Heart left ventricle (tissue), 16 donors: ENCODE results near the gene INHBE. TPM values are rescaled to one million over a fixed set of nuclear protein-coding genes. Genes with fewer than 3 reads are reported as not detected.

Source experiments
- ATAC-seq, 4 donors: fragments of 200-7000 bp; cut with Tn5 transposase; one replicate each; pipeline ENCODE4 v1.9.1; 2020 to 2022; ENCODE audit warnings: moderate library complexity in 4 of 4, mild to moderate bottlenecking in 3 of 4, moderate number of reproducible peaks in 1 of 4
- DNase-seq, 5 donors: peaks; one replicate each; pipeline ENCODE4 v3.0.0-alpha.2; 2020
- H3K27ac ChIP-seq, 12 donors: fragments of 200-600 bp; sonication (generic) in 4 of 12; one replicate each; pipeline versions ENCODE4 v1.5.0 to v1.8.0; 2016 to 2022; ENCODE audit warnings: mild to moderate bottlenecking in 2 of 12
- H3K27me3 ChIP-seq, 9 donors: fragments of 200-600 bp; sonication (generic) in 2 of 9; one replicate each; pipeline versions ENCODE4 v1.5.1 to v1.8.0; 2016 to 2022; ENCODE audit warnings: mild to moderate bottlenecking in 3 of 9
- H3K36me3 ChIP-seq, 9 donors: fragments of 200-600 bp; sonication (generic) in 2 of 9; one replicate each; pipeline versions ENCODE4 v1.5.0 to v1.8.0; 2018 to 2022; ENCODE audit warnings: mild to moderate bottlenecking in 2 of 9
- H3K4me1 ChIP-seq, 12 donors: fragments of 200-600 bp; sonication (generic) in 4 of 12; one replicate each; pipeline versions ENCODE4 v1.5.0 to v1.8.0; 2016 to 2022; ENCODE audit warnings: mild to moderate bottlenecking in 3 of 12
- H3K4me3 ChIP-seq, 12 donors: fragments of 200-600 bp; sonication (generic) in 4 of 12; one replicate each; pipeline versions ENCODE4 v1.5.0 to v1.8.0; 2017 to 2022; ENCODE audit warnings: mild to moderate bottlenecking in 9 of 12, moderate library complexity in 4 of 12
- H3K9me3 ChIP-seq, 12 donors: fragments of 200-600 bp; sonication (generic) in 4 of 12; one replicate each; pipeline versions ENCODE4 v1.5.0 to v1.8.0; 2016 to 2022; ENCODE audit warnings: mild to moderate bottlenecking in 1 of 12
- CTCF ChIP-seq, 12 donors: fragments of 200-600 bp; sonication (generic) in 4 of 12; IDR thresholded peaks; one replicate each; pipeline versions ENCODE4 v1.5.0 to v1.8.0; 2018 to 2022; ENCODE audit warnings: antibody characterized with exemption in 12 of 12, mild to moderate bottlenecking in 5 of 12
- POLR2A ChIP-seq, 2 donors: fragments of 450-650 bp; IDR thresholded peaks; one replicate each; pipeline ENCODE4 v1.6.1; 2017; ENCODE audit warnings: antibody characterized with exemption in 2 of 2, mild to moderate bottlenecking in 2 of 2, moderate library complexity in 2 of 2
- WGBS, 4 donors: extraction: QIAGEN DNeasy Blood & Tissue Kit in 2 of 4; methylation state at CpG; one replicate each; pipeline versions ENCODE4 v1.1.5 to v1.1.7; 2013 to 2018; 5-methylcytosine and 5-hydroxymethylcytosine counted together
- intact Hi-C, 10 donors: fragments of 100-400 bp; cut with DNase I; formaldehyde crosslinking; loops; one replicate each; pipeline versions ENCODE4 v1.11.1 to v1.14.2; 2022
- polyA plus RNA-seq, 2 donors: library from polyadenylated mRNA; stranded (reverse); fragments of 200-250 nt; gene quantifications; one replicate each; pipeline ENCODE4 v1.2.3, GENCODE V29; 2013
- total RNA-seq, 9 donors: library from RNA; depleted of rRNA in 2 of 9; stranded (reverse); fragments of >200 nt in 2 of 9; fragmentation: NEBNext Ultra II Directional in 3 of 9; extraction: Animal tissue kit (Norgen Biotek cat#: 25700) in 3 of 9; gene quantifications; one replicate each; pipeline versions ENCODE4 v1.1.0 to v1.2.4, GENCODE V29; 2016 to 2023
- donor health status: ischemic (EF 13 %, LVEDD 7.1; RV severe dilation, severe dysfunction).
- donor health status: healthy with polysubstance abuse.
- donor health status: DM: no; HTN: yes; CAD: no.
- donor health status: DM: no; HTN: no; CAD: no.
- donor health status: ischemic (EF 25% LVEDD 6.9; RV normal size, moderate dysfunction).
- donor health status: ischemic (EF 25% LVEDD 5.7; RV mildly dilated, moderate dysfunction).
- donor health status: healthy.
- donor health status: DM: yes; HTN: yes; CAD: no.
- donor health status: ischemic (EF 35%, LVEDD 5.7; RV mildly dilated, moderate dysfunction).
- donor health status: nonischemic (EF 11% LVEDD 7.7; RV severe dilation, severe dysfunction).
- donor health status: DM: yes; HTN: yes; CAD: no.
- donor health status: PGD.
- donor health status: ischemic (EF 29% LVEDD 5.4; RV normal size, mild dysfunction).
- donor health status: nonischemic (EF 23%, LVEDD 6.1; RV moderate dilation, normal function).

Gene INHBE
- total and polyA plus RNA-seq, 11 donors = 0.03 to 0.64 TPM; not detected in 9

GRCh38 chr12:57459750-57460467, 4.8 kb downstream of the INHBE start, which contains the start of gene GLI1:
Gene GLI1, plus strand, starts transcription at chr12:57459785. Its CDS starts 3,907 bp downstream, at chr12:57463692.
- Histone ChIP-seq H3K4me3 (peak within 1 kb of the TSS; percentile 35 to 82 (median 68)), H3K4me1 (peaks cover 0 to 54% (median 28%) of the 10 kb centered on the region in 12 donors), H3K9me3 (no peaks in the 10 kb centered on the region), H3K27ac (peak within 1 kb of the TSS in 11 of 12 donors; percentile 50 to 87 (median 80)), H3K36me3 (no peaks in the 10 kb centered on the region), H3K27me3 (peaks cover 0 to 9% (median 0%) of the 10 kb centered on the region in 9 donors)
- TF ChIP-seq CTCF (IDR thresholded peaks at IDR 0.05) = no peak
- TF ChIP-seq POLR2A (IDR thresholded peaks at IDR 0.05) = no peak
- ATAC-seq (peak in 3 of 4 donors; percentile 34 to 53 (median 40)), DNase-seq (peak in 1 of 5 donors; percentile 53)
- intact Hi-C loops = loop anchor here in 4 of 10 donors (5.0 to 10.0 kb wide), 3 partner anchors 165 to 248 kb away; partner anchors contain the start of gene NXPH4 (in 1 of the 4)
- 1 to 2% (median 2%) methylated on average over 27 to 36 of the region's 36 CpGs for WGBS, 4 donors

GRCh38 chr12:57460468-57460784, 5.3 kb downstream of the INHBE start:
- DNase-seq = no peak

GRCh38 chr12:57460841-57461275, 5.8 kb downstream of the INHBE start:
- ATAC-seq = no peak
- Histone ChIP-seq H3K27me3 (peaks cover 0 to 9% (median 0%) of the 10 kb centered on the region in 9 donors), H3K27ac (peak overlapping the region in 6 of 12 donors; percentile 19 to 86 (median 74)), H3K4me3 (peak overlapping the region in 11 of 12 donors; percentile 53 to 82 (median 69)), H3K36me3 (no peaks in the 10 kb centered on the region), H3K9me3 (no peaks in the 10 kb centered on the region), H3K4me1 (peaks cover 0 to 49% (median 26%) of the 10 kb centered on the region in 12 donors)
- WGBS, 4 donors = 1 to 5% (median 3%) methylated on average over 16 to 19 of the region's 19 CpGs
- TF ChIP-seq CTCF (IDR thresholded peaks at IDR 0.05) (no peak), POLR2A (IDR thresholded peaks at IDR 0.05) (no peak)
- DNase-seq = peak in 2 of 5 donors; percentile 37 to 51
- intact Hi-C loops = loop anchor here in 2 of 10 donors (10.0 kb wide), 1 partner anchor 164 kb away; no protein-coding TSS in a partner anchor

More at GRCh38 chr12:57460468-57460784, 5.3 kb downstream of the INHBE start:
- 3 to 8% (median 5%) methylated on average over 6 of the region's 6 CpGs for WGBS, 4 donors
- Histone ChIP-seq H3K27ac (peak overlapping the region in 4 of 12 donors; percentile 43 to 86 (median 75)), H3K27me3 (peaks cover 0 to 9% (median 0%) of the 10 kb centered on the region in 9 donors), H3K36me3 (no peaks in the 10 kb centered on the region), H3K9me3 (no peaks in the 10 kb centered on the region), H3K4me1 (peaks cover 0 to 53% (median 28%) of the 10 kb centered on the region in 12 donors), H3K4me3 (peak overlapping the region in 10 of 12 donors; percentile 53 to 82 (median 70))
- ATAC-seq = no peak
- intact Hi-C loops = loop anchor here in 2 of 10 donors (10.0 kb wide), 1 partner anchor 164 kb away; no protein-coding TSS in a partner anchor
- TF ChIP-seq POLR2A (IDR thresholded peaks at IDR 0.05) = no peak
- TF ChIP-seq CTCF (IDR thresholded peaks at IDR 0.05) = no peak
